ENCODE data around the gene CYP27C1. TPM values are rescaled to one million over a fixed set of nuclear protein-coding genes. Genes with fewer than 3 reads are reported as not detected.

Gene CYP27C1
- total and polyA plus RNA-seq, 8 donors, result 0.02 to 0.09 (median 0.03) TPM; not detected in 3

- 51 to 57% methylated on average over 6 of the region's 6 CpGs for WGBS, 2 donors
- no peak for DNase-seq
- H3K27me3 ChIP-seq, result no peaks in the 10 kb centered on the region
- intact Hi-C loops (cut with DNase I), result no loop called here
- H3K36me3 ChIP-seq, result no peaks in the 10 kb centered on the region
- H3K9me3 ChIP-seq, result no peaks in the 10 kb centered on the region
- no peak overlapping the region for H3K4me3 ChIP-seq
- H3K4me1 ChIP-seq, result no peaks in the 10 kb centered on the region
- no peak for TF ChIP-seq CTCF (IDR thresholded peaks at IDR 0.05)
- peak overlapping the region in 1 of 4 donors; percentile 9 for H3K27ac ChIP-seq
- no peak for ATAC-seq
- no peak for FAIRE-seq
Measured at GRCh38 chr2:127194447-127194846, 25.7 kb downstream of the CYP27C1 start.

- Histone ChIP-seq H3K27me3 (no peaks in the 10 kb centered on the region), H3K36me3 (no peaks in the 10 kb centered on the region), H3K27ac (peak overlapping the region in 1 of 4 donors; percentile 9), H3K9me3 (no peaks in the 10 kb centered on the region), H3K4me1 (no peaks in the 10 kb centered on the region), H3K4me3 (no peak overlapping the region)
- ATAC-seq, result peak in 2 of 4 donors; percentile 19 to 50
- intact Hi-C loops (cut with DNase I), result no loop called here
- 50 to 52% methylated on average over 5 of the region's 5 CpGs for WGBS, 2 donors
- DNase-seq, result no peak
- TF ChIP-seq CTCF (IDR thresholded peaks at IDR 0.05), result no peak
- no peak for FAIRE-seq
Measured at GRCh38 chr2:127193967-127194280, 26.2 kb downstream of the CYP27C1 start.

GRCh38 chr2:127193164-127193966 is 26.7 kb downstream of the CYP27C1 start:
- no peak for FAIRE-seq
- TF ChIP-seq CTCF (IDR thresholded peaks at IDR 0.05), result no peak

GRCh38 chr2:127191331-127192219 is 28.5 kb downstream of the CYP27C1 start:
- DNase-seq (no peak), FAIRE-seq (no peak), ATAC-seq (no peak)

More at GRCh38 chr2:127193164-127193966, 26.7 kb downstream of the CYP27C1 start:
- Histone ChIP-seq H3K9me3 (no peaks in the 10 kb centered on the region), H3K4me1 (no peaks in the 10 kb centered on the region), H3K36me3 (no peaks in the 10 kb centered on the region), H3K27ac (no peak overlapping the region), H3K4me3 (no peak overlapping the region), H3K27me3 (no peaks in the 10 kb centered on the region)
- 62 to 68% methylated on average over 25 to 26 of the region's 26 CpGs for WGBS, 2 donors
- intact Hi-C loops (cut with DNase I), result no loop called here
- peak in 2 of 4 donors; percentile 16 to 54 for ATAC-seq
- peak in 2 of 6 donors; percentile 26 to 44 for DNase-seq

More at GRCh38 chr2:127191331-127192219, 28.5 kb downstream of the CYP27C1 start:
- Histone ChIP-seq H3K27me3 (no peaks in the 10 kb centered on the region), H3K9me3 (no peaks in the 10 kb centered on the region), H3K27ac (no peak overlapping the region), H3K4me1 (no peaks in the 10 kb centered on the region), H3K4me3 (no peak overlapping the region), H3K36me3 (no peaks in the 10 kb centered on the region)
- no peak for TF ChIP-seq CTCF (IDR thresholded peaks at IDR 0.05)
- WGBS, 2 donors, result 67 to 79% methylated on average over 13 of the region's 13 CpGs
- intact Hi-C loops (cut with DNase I), result no loop called here

All from pancreas (tissue), 10 donors.